HepG2 (cell line): ENCODE measurements around the gene CHFR. TPM values are rescaled to one million over a fixed set of nuclear protein-coding genes. Genes with fewer than 3 reads are reported as not detected.

Experiments used
- BCL6 ChIP-seq: IDR thresholded peaks from 2 replicates; pipeline ENCODE4 v1.6.1; 2016; ENCODE audit warnings: missing genetic modification reagents, missing compliant biosample characterization
- CENPT ChIP-seq: sonication (generic); formaldehyde crosslinking; IDR thresholded peaks from 2 replicates; pipeline ENCODE4 v1.8.0; 2022; ENCODE audit warnings: low read depth, mild to moderate bottlenecking, moderate library complexity, missing genetic modification reagents
- ESRRA ChIP-seq: sonication (generic); formaldehyde crosslinking; IDR thresholded peaks from 2 replicates; pipeline ENCODE4 v1.5.1; 2020; ENCODE audit warnings: mild to moderate bottlenecking, low read depth, missing genetic modification reagents
- FIP1L1 ChIP-seq: fragments of 200-400 bp; formaldehyde crosslinking; IDR thresholded peaks from 2 replicates; pipeline ENCODE4 v1.6.1; 2018; ENCODE audit warnings: low read depth, mild to moderate bottlenecking, low read length, moderate library complexity, borderline replicate concordance; ENCODE audit not compliant: insufficient read depth
- KAT8 ChIP-seq: IDR thresholded peaks from 2 replicates; pipeline ENCODE4 v1.6.1; 2016; ENCODE audit warnings: missing genetic modification reagents, missing compliant biosample characterization
- KLF15 ChIP-seq: sonication (generic); formaldehyde crosslinking; IDR thresholded peaks from 2 replicates; pipeline ENCODE4 v1.8.1; 2023; ENCODE audit warnings: borderline replicate concordance, mild to moderate bottlenecking, inconsistent platforms, missing genetic modification reagents, mixed read lengths
- MAZ ChIP-seq, 2 experiments: sonication (generic) in 1 of 2; formaldehyde crosslinking in 1 of 2; IDR thresholded peaks; 2 replicates each; pipeline versions ENCODE4 v1.5.0 to v1.6.1; 2012 to 2020; ENCODE audit warnings: low read depth in 2 of 2, mild to moderate bottlenecking in 2 of 2, borderline replicate concordance in 1 of 2, improper control_type of control experiment in 1 of 2, low read length in 1 of 2, missing genetic modification reagents in 1 of 2, moderate library complexity in 1 of 2
- MEIS2 ChIP-seq: sonication (generic); formaldehyde crosslinking; IDR thresholded peaks from 2 replicates; pipeline ENCODE4 v1.9.0; 2021; ENCODE audit warnings: mild to moderate bottlenecking, missing genetic modification reagents
- NBN ChIP-seq: fragments of 450-650 bp; conservative IDR thresholded peaks from 2 replicates; pipeline ENCODE4 v1.6.1; 2017
- RCOR2 ChIP-seq: IDR thresholded peaks from 2 replicates; pipeline ENCODE4 v1.6.1; 2016; ENCODE audit warnings: missing biosample characterization, missing genetic modification reagents
- TCF12 ChIP-seq, 2 experiments: fragments of 450-650 bp in 1 of 2; sonication (generic) in 1 of 2; formaldehyde crosslinking in 1 of 2; IDR thresholded peaks; 2 replicates each; pipeline versions ENCODE4 v1.6.1 to v1.8.0; 2017 to 2022; ENCODE audit warnings: antibody characterized with exemption in 1 of 2, mild to moderate bottlenecking in 1 of 2, missing genetic modification reagents in 1 of 2, moderate library complexity in 1 of 2
- ZIK1 ChIP-seq: sonication (generic); formaldehyde crosslinking; IDR thresholded peaks from 2 replicates; pipeline ENCODE4 v1.5.0; 2020; ENCODE audit warnings: mild to moderate bottlenecking, low read depth, missing genetic modification reagents, borderline replicate concordance
- ZNF20 ChIP-seq: sonication (generic); formaldehyde crosslinking; IDR thresholded peaks from 2 replicates; pipeline ENCODE4 v1.4.0; 2020; ENCODE audit warnings: mild to moderate bottlenecking, moderate library complexity, missing genetic modification reagents
- ZNF383 ChIP-seq: sonication (generic); formaldehyde crosslinking; IDR thresholded peaks from 2 replicates; pipeline ENCODE4 v1.4.0; 2020; ENCODE audit warnings: missing genetic modification reagents, mild to moderate bottlenecking, borderline replicate concordance
- polyA plus RNA-seq, 8 experiments: library from polyadenylated mRNA; depleted of rRNA in 3 of 8; stranded (reverse) in 7 of 8; unstranded in 1 of 8; fragments of >200 nt; fragmentation: Illumina TruSeq in 4 of 8; extraction: Trizol in 4 of 8; gene quantifications; 2 replicates each; pipeline versions ENCODE4 v1.2.1 to v1.2.3, GENCODE V29; 2011 to 2016; ENCODE audit warnings: low read depth in 4 of 8, missing spikeins in 1 of 8, mixed read lengths in 1 of 8; ENCODE audit not compliant: insufficient read depth in 1 of 8
- total RNA-seq, 5 experiments: library from RNA; depleted of rRNA; stranded (reverse); fragments of >200 nt; fragmentation: Illumina TruSeq; extraction: Trizol; gene quantifications; 2 replicates each; pipeline ENCODE4 v1.2.3, GENCODE V29; 2016; ENCODE audit warnings: low read depth in 1 of 5
- TF ChIP-seq, protein P1 (sequence below): IDR thresholded peaks from 2 replicates; pipeline ENCODE4 v1.6.1; 2016; ENCODE audit warnings: missing compliant biosample characterization, missing genetic modification reagents, borderline replicate concordance
- TF ChIP-seq, protein P2 (sequence below): sonication (generic); formaldehyde crosslinking; IDR thresholded peaks from 2 replicates; pipeline ENCODE4 v1.4.0; 2020; ENCODE audit warnings: mild to moderate bottlenecking, missing genetic modification reagents
- TF ChIP-seq, protein P3 (sequence below): sonication (generic); formaldehyde crosslinking; IDR thresholded peaks from 2 replicates; pipeline ENCODE4 v1.5.0; 2020; ENCODE audit warnings: missing genetic modification reagents
- TF ChIP-seq, protein P4 (sequence below): sonication (generic); formaldehyde crosslinking; conservative IDR thresholded peaks from 2 replicates; pipeline ENCODE4 v1.8.0; 2022; ENCODE audit warnings: low read depth, missing genetic modification reagents
- TF ChIP-seq, protein P5 (sequence below): fragments of 450-650 bp; IDR thresholded peaks from 2 replicates; pipeline ENCODE4 v1.6.1; 2016
- TF ChIP-seq, protein P6 (sequence below): sonication (generic); formaldehyde crosslinking; IDR thresholded peaks from 2 replicates; pipeline ENCODE4 v1.4.0; 2020; ENCODE audit warnings: mild to moderate bottlenecking, missing genetic modification reagents, borderline replicate concordance

Gene CHFR
- total and polyA plus RNA-seq, 2 of the 13 experiments (the other 11 are each of a cell fraction or from before 2014, with no cell fraction given): 21.4 to 21.5 TPM

DNA sequence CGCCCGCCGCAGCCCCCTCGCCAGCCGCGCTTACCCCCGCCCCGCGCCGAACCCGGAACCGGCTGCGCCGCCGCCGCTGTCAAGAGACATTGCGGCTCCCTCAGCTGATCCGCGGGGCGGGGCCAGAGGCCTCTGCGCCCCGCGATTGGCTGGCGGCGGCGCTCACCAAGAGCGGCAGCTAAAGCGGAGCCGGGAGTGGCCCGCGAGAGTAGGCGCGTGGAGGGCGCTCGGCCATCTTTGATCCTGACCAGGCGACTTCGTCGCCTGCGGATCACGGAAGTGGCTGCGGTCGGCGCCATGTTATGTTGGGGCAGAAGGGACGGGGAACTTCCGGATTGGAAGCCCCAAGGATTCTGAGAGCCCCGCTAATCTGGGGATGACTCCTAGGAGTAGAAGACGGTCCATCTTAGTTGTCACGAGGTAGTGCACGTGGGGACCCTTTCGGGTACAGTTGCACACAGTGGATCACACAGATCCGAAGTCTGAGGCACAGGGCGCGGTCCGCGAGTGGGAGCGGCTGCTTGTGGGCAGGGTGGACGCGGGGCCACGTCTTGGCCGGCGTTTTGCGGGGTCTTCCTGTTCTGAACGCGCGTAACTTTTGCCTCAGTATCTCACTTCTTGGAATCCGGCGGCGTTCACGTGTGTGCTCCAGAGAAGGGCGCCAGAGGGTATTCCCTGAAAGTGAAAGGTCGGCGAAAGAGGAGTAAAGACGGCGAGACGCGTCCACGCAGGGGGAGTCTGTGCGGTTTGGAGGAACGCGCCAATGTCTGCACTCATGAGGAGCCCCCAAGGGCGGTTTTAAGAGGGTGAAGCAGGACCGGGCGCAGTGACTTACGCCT is at the start of gene CHFR (continued):
- TF ChIP-seq, protein P1, sequence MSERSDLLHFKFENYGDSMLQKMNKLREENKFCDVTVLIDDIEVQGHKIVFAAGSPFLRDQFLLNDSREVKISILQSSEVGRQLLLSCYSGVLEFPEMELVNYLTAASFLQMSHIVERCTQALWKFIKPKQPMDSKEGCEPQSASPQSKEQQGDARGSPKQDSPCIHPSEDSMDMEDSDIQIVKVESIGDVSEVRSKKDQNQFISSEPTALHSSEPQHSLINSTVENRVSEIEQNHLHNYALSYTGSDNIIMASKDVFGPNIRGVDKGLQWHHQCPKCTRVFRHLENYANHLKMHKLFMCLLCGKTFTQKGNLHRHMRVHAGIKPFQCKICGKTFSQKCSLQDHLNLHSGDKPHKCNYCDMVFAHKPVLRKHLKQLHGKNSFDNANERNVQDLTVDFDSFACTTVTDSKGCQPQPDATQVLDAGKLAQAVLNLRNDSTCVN: no peak
- TF ChIP-seq, protein P2, sequence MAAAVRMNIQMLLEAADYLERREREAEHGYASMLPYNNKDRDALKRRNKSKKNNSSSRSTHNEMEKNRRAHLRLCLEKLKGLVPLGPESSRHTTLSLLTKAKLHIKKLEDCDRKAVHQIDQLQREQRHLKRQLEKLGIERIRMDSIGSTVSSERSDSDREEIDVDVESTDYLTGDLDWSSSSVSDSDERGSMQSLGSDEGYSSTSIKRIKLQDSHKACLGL (CRISPR knock-in tag): peak; percentile 75; the same call in 1 of the 2 replicates
- no peak for TF ChIP-seq BCL6 (CRISPR knock-in tag)
- TF ChIP-seq RCOR2 (CRISPR knock-in tag): no peak
- no peak for TF ChIP-seq NBN
- TF ChIP-seq, protein P3, sequence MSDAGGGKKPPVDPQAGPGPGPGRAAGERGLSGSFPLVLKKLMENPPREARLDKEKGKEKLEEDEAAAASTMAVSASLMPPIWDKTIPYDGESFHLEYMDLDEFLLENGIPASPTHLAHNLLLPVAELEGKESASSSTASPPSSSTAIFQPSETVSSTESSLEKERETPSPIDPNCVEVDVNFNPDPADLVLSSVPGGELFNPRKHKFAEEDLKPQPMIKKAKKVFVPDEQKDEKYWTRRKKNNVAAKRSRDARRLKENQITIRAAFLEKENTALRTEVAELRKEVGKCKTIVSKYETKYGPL (CRISPR knock-in tag): 0 out of 2 replicates have a peak, but pooled peaks have one; percentile 26
- TF ChIP-seq KAT8 (CRISPR knock-in tag): peak; percentile 98
- TF ChIP-seq ZIK1 (CRISPR knock-in tag): 0 out of 2 replicates have a peak, but pooled peaks have one; percentile 46
- TF ChIP-seq ZNF383 (CRISPR knock-in tag): no peak
- no peak for TF ChIP-seq FIP1L1
- no peak for TF ChIP-seq ZNF20 (CRISPR knock-in tag)
- TF ChIP-seq CENPT: no peak
- no peak for TF ChIP-seq MEIS2
- peak; percentile 46; the same call in 1 of the 2 replicates for TF ChIP-seq KLF15
- TF ChIP-seq, protein P4, sequence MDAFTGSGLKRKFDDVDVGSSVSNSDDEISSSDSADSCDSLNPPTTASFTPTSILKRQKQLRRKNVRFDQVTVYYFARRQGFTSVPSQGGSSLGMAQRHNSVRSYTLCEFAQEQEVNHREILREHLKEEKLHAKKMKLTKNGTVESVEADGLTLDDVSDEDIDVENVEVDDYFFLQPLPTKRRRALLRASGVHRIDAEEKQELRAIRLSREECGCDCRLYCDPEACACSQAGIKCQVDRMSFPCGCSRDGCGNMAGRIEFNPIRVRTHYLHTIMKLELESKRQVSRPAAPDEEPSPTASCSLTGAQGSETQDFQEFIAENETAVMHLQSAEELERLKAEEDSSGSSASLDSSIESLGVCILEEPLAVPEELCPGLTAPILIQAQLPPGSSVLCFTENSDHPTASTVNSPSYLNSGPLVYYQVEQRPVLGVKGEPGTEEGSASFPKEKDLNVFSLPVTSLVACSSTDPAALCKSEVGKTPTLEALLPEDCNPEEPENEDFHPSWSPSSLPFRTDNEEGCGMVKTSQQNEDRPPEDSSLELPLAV: no peak
- no peak for TF ChIP-seq ESRRA (CRISPR knock-in tag)
- TF ChIP-seq, protein P5, sequence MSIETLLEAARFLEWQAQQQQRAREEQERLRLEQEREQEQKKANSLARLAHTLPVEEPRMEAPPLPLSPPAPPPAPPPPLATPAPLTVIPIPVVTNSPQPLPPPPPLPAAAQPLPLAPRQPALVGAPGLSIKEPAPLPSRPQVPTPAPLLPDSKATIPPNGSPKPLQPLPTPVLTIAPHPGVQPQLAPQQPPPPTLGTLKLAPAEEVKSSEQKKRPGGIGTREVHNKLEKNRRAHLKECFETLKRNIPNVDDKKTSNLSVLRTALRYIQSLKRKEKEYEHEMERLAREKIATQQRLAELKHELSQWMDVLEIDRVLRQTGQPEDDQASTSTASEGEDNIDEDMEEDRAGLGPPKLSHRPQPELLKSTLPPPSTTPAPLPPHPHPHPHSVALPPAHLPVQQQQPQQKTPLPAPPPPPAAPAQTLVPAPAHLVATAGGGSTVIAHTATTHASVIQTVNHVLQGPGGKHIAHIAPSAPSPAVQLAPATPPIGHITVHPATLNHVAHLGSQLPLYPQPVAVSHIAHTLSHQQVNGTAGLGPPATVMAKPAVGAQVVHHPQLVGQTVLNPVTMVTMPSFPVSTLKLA: peak; percentile 71
- TF ChIP-seq, protein P6, sequence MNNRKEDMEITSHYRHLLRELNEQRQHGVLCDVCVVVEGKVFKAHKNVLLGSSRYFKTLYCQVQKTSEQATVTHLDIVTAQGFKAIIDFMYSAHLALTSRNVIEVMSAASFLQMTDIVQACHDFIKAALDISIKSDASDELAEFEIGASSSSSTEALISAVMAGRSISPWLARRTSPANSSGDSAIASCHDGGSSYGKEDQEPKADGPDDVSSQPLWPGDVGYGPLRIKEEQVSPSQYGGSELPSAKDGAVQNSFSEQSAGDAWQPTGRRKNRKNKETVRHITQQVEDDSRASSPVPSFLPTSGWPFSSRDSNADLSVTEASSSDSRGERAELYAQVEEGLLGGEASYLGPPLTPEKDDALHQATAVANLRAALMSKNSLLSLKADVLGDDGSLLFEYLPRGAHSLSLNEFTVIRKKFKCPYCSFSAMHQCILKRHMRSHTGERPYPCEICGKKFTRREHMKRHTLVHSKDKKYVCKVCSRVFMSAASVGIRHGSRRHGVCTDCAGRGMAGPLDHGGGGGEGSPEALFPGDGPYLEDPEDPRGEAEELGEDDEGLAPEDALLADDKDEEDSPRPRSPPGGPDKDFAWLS (CRISPR knock-in tag): no peak
- peak; percentile 12; the same call in 1 of the 2 replicates for TF ChIP-seq MAZ (IDR thresholded peaks at IDR 0.05; ENCODE audit: borderline replicate concordance, low read depth, low read length)
- TF ChIP-seq MAZ (CRISPR knock-in tag; IDR thresholded peaks at IDR 0.05; ENCODE audit: low read depth): no peak
- no peak for TF ChIP-seq TCF12 (IDR thresholded peaks at IDR 0.05)
- no peak for TF ChIP-seq TCF12 (CRISPR knock-in tag; IDR thresholded peaks at IDR 0.05)
